GM21381 (cell line): Measurements from ENCODE around the gene STOML2.
A peak's percentile ranks its signal among the peaks of the same experiment; 100 is the strongest.

Experiments
- ATAC-seq: cut with Tn5 transposase; IDR thresholded peaks from one replicate; pipeline ENCODE4 v1.9.1; 2021; ENCODE audit warnings: mild to moderate bottlenecking, moderate library complexity; ENCODE audit not compliant: unreplicated experiment

Gene STOML2

DNA sequence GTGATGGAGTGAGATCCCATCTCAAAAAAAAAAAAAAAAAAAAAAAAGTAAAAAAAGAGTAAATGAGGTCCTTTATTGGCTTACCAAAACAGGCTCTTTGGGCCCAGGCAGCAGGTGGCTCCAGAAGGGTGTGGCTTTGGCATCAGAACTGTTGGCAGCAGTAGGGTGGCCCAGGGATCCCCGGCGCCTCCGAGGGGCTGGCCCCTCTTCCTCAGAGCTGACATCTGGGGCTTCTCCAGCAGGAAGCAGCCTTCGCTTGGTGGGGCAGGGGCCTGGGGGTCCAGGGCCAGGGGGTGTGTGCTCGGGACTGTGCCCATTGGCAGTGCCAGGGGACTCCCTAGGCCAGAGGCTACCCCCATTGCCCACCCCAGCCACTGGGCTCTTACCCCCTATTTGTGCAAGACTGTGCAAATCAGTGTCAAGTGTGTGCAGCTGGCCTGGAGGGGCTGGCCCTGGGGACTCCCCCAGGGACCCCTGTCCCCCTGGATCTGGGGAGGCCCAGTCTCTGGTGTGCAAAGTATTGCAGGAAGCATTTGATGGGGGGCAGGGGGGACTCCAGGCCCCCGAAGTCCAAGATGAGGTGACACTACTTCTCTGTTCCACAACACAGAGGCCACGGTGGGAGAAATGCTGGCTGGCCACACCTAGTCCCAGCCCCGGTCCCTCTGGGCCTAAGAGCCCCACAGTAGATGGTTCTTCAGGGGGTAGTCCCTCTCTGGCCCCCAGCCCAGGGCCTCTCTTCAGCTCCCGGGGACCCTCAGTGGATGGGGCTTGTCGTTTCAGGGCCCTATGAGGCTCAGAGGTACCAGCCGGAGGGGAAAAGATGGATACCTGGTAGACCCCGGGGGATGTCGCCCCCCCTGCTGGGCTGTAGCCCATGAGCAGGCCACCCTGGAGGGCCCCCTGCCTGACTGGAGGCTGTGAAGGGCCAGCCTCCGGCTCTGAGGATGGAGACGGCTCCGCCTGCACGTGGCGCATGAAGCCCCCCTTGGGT is 4.7 kb upstream of the STOML2 start:
- ATAC-seq: no peak

DNA sequence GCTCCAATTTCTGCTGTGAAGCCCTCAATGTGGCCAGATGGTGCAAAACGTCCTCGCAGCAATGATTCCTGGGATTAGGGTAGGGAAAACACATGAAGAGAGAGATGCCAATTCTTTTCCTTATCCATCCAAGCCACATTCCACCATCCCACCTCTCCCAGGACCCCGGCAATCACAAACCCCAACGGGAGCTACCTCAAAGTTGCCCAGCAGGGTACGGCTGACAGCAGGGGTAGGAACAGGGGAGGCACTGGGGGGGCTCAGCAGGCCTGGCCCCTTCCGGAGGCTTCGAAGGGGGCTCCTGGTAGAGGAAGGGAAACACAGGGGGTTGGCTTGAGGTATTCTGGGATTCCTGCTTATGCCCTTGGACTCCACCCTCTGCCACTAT is 3.4 kb upstream of the STOML2 start:
- no peak for ATAC-seq

DNA sequence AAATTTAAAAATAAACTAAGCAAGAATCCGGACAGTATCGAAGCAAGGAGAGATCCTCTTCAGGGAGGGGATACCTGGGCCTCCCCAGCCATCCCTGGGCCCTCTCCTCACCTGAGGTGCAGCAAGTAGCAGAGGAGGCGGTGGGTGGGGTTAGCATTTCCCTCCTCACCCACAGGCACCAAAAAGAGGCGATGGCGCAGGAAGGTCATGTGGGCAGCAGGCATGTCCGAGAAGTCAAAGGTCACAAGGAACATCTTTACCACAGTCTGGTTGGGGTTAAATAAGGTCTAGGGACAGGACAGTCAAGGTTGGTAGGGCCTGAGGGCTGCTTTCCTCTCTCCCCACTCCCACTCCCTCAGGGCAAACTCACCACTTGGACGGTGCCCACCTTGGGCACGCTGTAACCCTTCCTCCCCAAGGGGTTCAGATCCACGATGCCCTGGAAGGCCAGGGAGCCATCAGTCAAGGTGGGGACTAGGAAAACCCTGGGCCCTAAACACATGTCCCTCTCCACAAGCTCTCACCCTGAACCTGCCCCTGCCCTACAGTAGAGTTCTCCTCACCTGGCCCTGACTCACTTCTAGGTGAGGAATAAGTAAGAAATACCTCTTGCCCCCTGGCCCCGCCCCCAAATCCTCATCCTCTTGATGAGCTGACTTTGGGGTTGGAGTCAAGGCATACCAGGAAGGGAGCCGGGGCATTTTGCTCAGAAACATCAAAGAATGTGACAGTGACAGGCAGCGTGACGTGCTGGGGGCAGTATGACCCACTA is 2.8 kb upstream of the STOML2 start:
- ATAC-seq: no peak

DNA sequence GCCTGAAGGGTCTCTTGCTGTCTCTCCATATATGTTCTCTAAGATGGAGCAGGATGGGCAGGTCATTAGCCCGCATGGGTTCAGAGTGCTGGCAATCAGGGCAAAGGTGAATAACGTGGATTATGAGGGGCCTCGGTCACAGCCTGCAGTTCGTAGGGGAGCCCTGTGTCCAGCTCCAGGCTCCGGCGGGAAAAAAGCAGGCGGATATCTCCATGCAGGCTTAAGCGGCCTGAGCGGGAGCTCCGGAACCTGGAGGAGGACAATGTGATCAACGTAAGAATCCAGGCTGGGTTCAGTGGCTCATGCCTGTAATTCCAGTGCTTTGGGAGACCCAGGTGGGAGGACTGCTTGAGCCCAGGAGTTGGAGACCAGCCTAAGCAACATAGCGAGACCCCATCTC is 2.2 kb upstream of the STOML2 start:
- ATAC-seq: no peak

DNA sequence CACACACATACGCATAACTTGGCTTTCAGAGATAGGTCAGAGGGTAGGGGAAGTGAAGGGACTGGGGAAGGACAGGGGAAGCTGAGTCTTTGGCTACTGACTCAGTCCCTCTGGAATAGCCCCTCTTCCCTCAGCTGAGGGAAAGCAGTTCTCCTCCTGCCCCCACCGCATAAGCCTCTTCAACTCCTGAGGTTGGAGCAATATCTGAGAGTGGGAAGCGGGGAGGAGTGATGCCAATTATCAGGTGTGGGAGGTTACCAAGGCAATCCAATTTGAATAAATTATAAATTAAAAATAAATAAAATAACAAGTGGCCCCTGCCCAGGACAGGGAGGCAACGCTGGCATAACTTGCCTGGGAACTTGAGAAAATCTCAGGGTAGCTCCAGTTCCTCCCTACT is 1.7 kb upstream of the STOML2 start:
- ATAC-seq: no peak

DNA sequence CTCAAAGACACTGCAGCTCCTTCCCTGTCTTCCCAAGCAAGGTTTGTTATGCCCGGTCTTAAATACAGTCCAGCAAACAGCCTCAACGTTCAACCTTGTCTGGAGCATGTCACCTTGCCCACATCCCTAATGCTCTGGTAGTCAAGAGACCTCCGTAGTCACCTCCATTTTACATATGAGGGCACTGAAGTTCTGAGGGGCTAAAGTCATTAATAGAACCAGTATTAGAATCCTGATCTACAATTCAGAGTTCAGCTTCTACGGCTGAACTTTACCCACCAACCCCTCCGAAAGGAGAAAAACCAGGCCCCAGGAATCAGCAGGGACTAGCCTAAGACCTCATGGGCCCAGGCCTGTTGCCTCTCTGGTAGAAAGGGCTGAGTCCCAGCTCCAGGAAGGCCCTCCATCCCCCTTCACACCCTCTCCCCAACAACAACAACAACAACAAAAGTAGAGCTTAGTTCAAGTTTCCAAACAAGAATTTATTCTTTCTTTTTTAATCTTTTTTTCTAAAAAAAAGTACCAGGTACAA is 795 bp upstream of the STOML2 start:
- ATAC-seq: no peak

DNA sequence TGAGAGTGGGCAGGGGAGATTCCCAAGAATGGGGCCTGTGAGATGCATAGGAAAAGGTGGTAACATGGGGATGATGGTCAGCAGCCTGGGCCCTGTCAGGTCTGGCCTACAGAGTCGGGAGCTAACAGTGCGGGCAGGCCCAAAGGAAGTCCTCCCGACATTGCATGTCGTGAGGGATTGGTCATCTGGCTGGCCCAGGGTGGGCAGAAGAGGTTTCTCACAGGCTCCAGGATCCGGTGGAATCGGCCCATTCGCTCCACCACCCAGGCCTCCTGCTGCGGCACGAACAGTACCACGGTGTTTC is 514 bp downstream of the STOML2 start:
- ATAC-seq: peak; percentile 17

DNA sequence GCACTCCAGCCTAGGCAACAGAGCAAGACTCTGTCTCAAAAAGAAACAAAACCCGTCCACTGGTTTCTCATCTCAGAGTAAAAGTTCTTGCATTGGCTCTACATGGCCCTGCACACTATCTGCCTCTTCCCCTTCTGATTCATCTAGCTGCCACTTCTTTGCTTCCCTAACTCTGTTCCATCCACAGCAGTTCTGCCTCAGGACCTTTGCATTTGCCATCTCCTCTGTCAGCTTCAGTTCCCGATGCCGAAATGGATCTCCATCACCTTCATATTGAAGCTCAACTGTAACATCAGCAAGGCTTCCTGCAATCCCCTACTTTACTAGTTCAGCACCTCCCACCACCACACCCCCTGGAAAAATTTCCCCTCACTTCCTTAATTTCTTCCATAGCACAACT is 5.4 kb downstream of the STOML2 start:
- no peak for ATAC-seq

DNA sequence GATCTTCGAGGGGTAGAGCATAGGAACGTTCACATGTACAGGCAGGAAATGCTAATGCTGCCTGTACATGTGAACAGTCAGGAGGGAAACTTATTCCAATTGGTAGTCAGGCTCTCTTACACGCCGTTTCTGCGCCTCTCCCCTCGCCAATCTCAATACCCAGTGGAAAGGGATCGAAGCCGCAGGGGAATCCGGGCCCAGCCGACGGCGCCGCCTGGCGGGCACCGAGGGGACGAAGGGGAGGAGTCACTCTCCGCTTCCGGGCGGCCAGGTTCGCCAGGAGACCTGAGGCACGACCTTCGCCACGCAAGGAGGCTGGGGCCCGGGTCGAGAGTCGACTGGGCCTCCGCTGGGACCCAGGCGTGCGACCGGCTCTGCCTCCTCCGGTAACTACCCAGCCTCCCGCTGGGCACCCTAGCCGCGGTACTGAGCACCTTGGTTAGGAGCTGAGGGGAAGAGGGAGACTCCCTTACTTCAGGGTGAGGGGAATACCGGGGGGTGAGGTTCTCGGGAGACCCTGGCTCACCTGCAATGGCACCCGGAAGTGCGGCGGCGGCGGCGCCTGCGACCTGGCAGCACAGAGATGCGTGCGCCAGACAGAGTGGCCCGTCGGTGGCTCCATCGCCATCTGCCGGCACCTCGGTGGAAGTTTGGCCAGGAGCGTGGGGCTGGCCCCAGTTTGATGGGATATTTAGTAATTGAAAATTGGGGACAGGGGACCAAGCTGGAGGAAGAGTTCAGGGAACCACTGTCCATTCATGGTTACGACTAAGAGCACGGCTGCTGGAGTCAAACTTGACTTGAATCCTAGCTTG is 6.7 kb downstream of the STOML2 start, which contains the start of gene PIGO:
PIGO (minus strand) TSS at position 557 of the 815 bp plus-strand sequence. CDS start 1,026 bp downstream, outside the sequence.
- peak; percentile 90 for ATAC-seq

DNA sequence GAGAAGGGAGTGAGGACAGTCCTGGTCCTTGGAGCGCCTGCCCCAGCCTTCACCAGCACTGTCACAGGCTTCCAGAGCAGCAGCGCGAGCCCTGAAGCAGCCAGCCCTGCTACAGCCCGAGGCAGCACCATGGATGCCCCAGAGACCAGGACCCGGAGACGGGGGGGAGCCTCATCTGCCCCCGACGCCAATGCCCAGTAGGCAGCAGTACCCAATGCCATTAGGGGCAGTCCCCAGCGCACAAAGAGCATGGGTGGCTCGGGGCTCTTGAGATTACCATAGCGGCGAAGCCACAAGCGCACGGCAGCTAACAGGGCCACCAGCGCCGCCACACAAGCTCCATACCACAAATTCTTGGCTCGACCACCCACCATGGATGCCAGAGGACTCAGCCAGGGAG is 11.4 kb downstream of the STOML2 start:
- ATAC-seq: no peak

DNA sequence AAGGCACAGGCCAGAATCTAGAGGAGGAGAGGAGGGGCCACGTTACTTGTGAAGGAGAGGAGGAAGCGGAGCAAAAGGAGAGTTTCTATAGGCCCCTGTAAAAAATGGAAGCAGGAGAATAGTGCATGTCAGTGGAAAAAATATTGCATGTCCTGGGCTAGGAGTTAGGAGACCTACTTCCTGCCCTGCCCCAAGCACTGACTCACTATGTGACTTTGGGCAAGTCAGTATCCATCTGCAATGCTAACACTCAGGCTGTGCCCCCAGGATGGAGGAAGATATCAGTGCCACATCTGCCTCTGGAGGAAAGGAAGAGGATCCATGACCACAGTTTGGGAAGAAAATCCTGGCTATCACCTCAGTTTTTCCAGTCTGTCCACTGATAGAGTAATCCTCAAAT is 13.5 kb downstream of the STOML2 start:
- no peak for ATAC-seq

DNA sequence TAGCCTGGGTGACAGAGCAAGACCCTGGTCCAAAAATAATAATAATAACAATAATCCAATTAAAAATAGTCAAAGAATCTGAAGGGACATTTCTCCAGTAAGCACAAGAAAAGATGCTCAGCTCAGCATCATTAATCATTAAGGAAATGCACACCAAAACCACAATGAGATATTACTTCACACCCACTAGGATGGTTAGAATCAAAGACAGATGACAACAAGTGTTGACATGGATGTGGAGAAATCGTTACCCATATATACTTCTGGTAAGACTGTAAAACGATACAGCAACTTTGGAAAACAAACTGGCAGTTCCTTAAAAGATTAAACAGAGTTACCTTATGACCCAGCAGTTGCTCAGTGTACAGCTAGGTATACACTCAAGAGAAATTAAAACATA is 17.9 kb downstream of the STOML2 start:
- ATAC-seq: no peak

DNA sequence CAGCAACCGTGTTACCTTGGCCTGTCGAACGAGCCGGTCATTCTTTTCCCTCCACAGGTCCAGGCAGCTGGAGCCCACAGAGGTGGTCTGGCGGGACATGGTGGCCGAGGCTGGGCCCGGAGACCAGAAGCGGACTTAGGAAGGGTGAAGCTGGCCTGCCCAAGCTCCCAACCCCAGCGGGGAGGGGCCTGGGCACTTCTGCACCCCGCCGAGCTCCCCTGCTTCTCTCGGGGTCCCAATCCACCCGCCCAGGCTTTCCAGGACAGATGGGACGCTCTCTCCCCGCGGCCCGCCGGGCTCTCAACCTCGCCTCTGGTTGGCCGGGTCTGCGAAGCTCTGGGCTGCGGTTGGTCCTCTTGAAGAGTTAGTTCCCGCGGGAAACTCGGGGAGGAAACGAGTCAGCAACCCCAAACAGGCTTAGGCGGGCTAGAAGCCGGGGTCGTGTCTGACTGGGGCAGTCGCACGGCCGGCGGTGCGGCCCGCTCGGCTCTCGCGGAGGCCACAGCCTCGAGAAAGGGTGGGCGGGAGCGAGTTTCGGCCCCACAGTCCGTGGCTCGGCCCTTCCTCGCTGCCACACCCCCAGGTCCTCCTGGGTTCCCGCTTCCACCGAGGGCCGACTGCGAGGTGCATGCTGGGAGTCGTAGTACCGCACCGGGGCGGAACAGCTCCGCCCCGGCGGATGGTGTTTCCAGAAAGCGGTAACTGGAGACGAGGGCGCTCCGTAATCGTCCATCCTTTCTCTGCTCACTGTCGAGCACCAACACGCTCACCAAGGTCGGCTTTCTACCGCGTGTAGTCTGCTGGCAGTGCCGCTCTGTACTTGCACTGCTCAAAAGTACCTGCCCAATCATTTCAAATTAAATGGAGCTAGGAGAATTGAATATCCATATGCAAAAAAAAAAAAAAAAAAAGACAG is 23.2 kb downstream of the STOML2 start, which contains the start of gene FANCG:
FANCG (minus strand) TSS at position 517 of the 916 bp plus-strand sequence; CDS start at position 99, 418 bp downstream.
- ATAC-seq: peak; percentile 91

DNA sequence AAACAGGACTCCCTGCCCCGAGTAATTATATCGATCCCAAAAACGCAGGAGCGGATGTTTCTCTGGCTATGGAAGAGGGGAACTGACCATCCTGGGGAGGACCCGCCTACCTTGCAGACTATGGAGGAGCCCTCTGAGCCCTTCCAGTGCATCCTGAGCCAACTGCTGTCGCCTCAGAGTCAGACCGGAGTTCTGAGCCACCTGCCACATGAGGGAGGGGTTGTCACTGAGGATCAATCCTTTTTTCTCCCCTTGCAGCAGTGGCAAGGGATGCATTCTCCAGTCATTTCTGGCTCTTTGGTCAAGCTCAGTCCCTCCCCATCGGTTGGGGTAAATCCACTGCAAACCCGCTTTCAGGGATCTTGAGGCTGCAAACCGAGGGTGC is 23.9 kb downstream of the STOML2 start:
- no peak for ATAC-seq

DNA sequence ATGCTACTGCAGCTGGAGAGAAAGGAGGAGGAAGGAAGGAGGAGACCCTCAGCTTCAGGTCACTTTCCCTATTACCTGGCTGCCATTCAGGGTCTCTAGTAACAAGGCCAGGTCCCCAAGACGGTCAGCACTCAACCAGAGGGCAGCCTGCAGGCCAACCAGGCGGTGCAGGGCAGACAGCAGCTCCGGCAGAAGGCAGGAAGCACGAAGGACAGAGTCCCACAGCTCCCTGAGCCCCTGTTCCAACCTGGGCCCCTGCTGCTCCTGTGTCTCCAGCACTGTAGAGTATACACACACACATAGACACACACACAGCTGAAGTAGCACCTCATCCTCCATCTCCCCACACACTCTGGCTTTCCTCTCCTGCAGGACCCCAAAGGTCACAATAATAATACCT is 24.9 kb downstream of the STOML2 start:
- ATAC-seq: no peak

DNA sequence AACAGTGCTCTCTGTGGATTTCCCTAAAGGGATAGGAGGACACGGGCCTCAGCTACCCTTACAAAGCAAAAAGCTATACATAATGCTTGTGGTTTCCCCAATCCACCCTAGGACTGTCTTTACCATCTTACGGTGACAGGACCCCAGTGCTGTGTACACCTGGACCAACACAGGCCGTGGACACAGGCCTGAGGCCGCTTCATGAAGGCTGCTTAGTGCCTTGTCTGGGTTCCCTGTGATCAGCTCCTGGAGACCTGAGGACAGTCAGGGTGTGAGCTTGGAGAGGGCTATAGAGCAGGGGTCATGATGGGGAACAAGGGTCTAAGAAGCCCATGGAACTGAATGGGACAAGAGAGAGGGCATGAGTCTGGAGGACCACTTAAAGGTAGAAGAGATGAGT is 26.1 kb downstream of the STOML2 start:
- no peak for ATAC-seq

DNA sequence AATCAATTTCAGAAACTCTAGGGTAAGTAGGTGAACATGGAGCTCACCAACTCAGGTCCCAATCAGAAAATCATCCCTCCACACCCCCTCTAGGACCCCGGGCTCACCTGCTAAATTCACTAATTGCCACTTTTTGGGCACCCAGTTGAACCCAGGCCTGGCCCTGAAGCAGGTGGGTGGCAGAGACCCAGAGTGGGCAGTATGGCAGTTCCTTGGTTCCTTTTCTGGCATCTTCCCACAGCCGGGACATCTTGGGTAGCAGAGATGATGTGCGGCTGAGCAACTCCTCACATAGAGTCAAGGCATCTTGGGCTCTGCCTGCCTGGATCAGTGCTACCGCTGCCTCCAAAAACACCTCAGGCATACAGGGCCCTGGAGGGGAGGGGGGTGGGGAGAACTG is 27.6 kb downstream of the STOML2 start:
- no peak for ATAC-seq

DNA sequence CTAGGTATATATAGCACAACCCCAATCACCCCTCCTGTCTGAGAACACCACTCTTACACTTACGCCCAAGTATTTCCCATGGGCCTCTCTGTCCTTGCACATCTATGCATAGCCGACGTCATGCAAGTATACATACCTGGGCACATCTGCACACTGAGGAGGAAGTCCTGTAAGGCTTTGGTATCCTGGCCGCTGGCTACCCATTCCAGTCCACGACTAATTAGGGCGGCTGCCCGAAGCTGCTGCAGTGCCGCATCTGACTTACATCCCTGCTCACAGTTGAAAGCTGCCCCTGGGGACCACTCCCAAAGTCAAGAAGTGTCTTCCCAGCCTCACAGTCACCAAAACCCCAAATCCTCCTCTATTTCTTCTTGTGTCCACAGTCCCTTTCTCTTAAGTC is 28.1 kb downstream of the STOML2 start:
- no peak for ATAC-seq

DNA sequence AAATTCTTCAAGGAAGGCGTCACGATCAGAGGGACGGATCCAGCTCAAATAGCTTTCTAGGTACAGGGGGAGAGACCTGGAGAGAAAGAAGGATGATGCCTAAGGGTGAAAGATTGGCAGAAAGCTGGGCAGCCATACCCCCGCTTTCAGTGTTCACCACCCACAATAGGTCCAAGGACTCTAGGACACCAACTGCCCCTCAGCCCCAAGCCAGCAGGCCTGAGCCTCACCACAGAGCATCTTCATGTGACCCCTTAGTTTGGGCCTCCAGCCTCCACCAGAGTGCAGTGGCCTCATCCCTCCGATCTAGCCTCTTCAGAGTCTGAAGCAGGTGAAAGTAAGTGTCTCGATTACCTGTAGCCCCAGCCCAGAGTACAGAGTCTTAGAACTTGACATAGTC is 28.8 kb downstream of the STOML2 start:
- ATAC-seq: no peak

DNA sequence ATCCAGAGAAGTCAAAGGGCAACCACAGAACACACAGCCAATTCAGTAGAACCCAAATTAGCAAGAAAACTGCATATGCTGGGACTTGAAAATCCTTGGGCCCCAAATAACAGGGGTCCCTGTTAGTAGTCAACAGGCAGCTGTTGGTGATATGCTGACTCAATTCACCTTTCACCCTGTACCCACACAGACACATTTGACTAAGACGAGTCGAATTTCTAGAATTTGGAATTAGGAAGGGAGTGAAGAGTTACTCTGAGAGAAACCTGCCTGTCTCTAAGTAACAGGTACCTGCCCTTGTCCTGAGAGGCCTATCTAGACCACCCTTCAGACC is 29.7 kb downstream of the STOML2 start:
- no peak for ATAC-seq
